Measurements from ENCODE around the gene CCBE1.

GRCh38 chr18:59423259-59423658 lies 274.0 kb downstream of the CCBE1 start:
- TF ChIP-seq CTCF (IDR thresholded peaks at IDR 0.05) (no peak), POLR2A (IDR thresholded peaks at IDR 0.05) (no peak)

Data from uterus (tissue), 2 donors.